Measurements from ENCODE around the gene FAM237B. TPM values are rescaled to one million over a fixed set of nuclear protein-coding genes. Genes with fewer than 3 reads are reported as not detected.
A peak's percentile ranks its signal among the peaks of the same experiment; 100 is the strongest.

The FAM237B gene
- total RNA-seq, 1 experiment from 2014 or later = not detected

- DNase-seq (ENCODE audit: low spot score) = no peak
- H3K4me3 Mint-ChIP-seq = no peak overlapping the region
- POLR2A ChIA-PET = no interaction called here
- peaks cover 7% of the 10 kb centered on the region for H3K4me1 Mint-ChIP-seq
- ATAC-seq = peak; percentile 98
- H3K36me3 Mint-ChIP-seq = peaks cover 10% of the 10 kb centered on the region
- peaks cover 2% of the 10 kb centered on the region; the same call in 1 of the 2 replicates for H3K27me3 Mint-ChIP-seq (ENCODE audit: low read depth)
- CTCF ChIA-PET = interaction anchor here (0.8 to 1.6 kb wide), 9 partner anchors 10 to 144 kb away, joined by 3 to 6 read pairs (median 4); partner anchors contain the start of genes FAM237B, STEAP1 and STEAP2
- TF ChIP-seq AFF4 (CRISPR knock-in tag; IDR thresholded peaks at IDR 0.05; ENCODE audit: borderline replicate concordance) (no peak), ZNF671 (CRISPR knock-in tag; IDR thresholded peaks at IDR 0.05) (no peak), ZNF425 (CRISPR knock-in tag; conservative IDR thresholded peaks at IDR 0.05) (no peak), KAT7 (CRISPR knock-in tag; IDR thresholded peaks at IDR 0.05; ENCODE audit: borderline replicate concordance) (no peak), CDX4 (CRISPR knock-in tag; IDR thresholded peaks at IDR 0.05; ENCODE audit: borderline replicate concordance) (no peak), FOXP1 (CRISPR knock-in tag; IDR thresholded peaks at IDR 0.05; ENCODE audit: borderline replicate concordance) (no peak), ATF1 (CRISPR knock-in tag; IDR thresholded peaks at IDR 0.05) (no peak), PRRX2 (CRISPR knock-in tag; IDR thresholded peaks at IDR 0.05) (no peak)
- H3K27ac Mint-ChIP-seq = no peak overlapping the region
- peaks cover 14% of the 10 kb centered on the region for H3K9me3 Mint-ChIP-seq
These were observed 22.7 kb downstream of the FAM237B start for GRCh38 chr7:90298145-90299038.

- H3K27me3 Mint-ChIP-seq (ENCODE audit: low read depth) = peaks cover 3% of the 10 kb centered on the region; the same call in 1 of the 2 replicates
- no peak overlapping the region for H3K4me3 Mint-ChIP-seq
- no peak for DNase-seq (ENCODE audit: low spot score)
- H3K27ac Mint-ChIP-seq = no peak overlapping the region
- CTCF ChIA-PET = no interaction called here
- TF ChIP-seq SP1 (CRISPR knock-in tag; conservative IDR thresholded peaks at IDR 0.05) (no peak), TEAD4 (CRISPR knock-in tag; IDR thresholded peaks at IDR 0.05) (no peak), E2F5 (CRISPR knock-in tag; IDR thresholded peaks at IDR 0.05) (no peak), ZNF232 (CRISPR knock-in tag; IDR thresholded peaks at IDR 0.05) (no peak), ZNF281 (CRISPR knock-in tag; IDR thresholded peaks at IDR 0.05) (no peak), ZSCAN18 (CRISPR knock-in tag; IDR thresholded peaks at IDR 0.05) (no peak), ATF3 (CRISPR knock-in tag; conservative IDR thresholded peaks at IDR 0.05) (no peak), IRF2 (CRISPR knock-in tag; IDR thresholded peaks at IDR 0.05; ENCODE audit: borderline replicate concordance, low read depth) (no peak), CBFB (CRISPR knock-in tag; IDR thresholded peaks at IDR 0.05; ENCODE audit: low read depth) (no peak)
- peaks cover 27% of the 10 kb centered on the region for H3K36me3 Mint-ChIP-seq
- H3K9me3 Mint-ChIP-seq = peaks cover 37% of the 10 kb centered on the region
- POLR2A ChIA-PET = no interaction called here
- H3K4me1 Mint-ChIP-seq = no peaks in the 10 kb centered on the region
- no peak for ATAC-seq
These were observed 30.6 kb downstream of the FAM237B start for GRCh38 chr7:90290244-90291113.
